GM12864 (cell line): ENCODE results near the gene UXT.
"Not testable (repeated sequence)": the region's sequence is repeated elsewhere in the genome, so short reads cannot be mapped to it uniquely, and the experiment has no call there.

ENCODE experiments used
- DNase-seq: peaks from one replicate; pipeline ENCODE4 v3.0.0-alpha.2; 2011; ENCODE audit warnings: low read depth
- H3K4me3 ChIP-seq: 2 replicates; pipeline ENCODE4 v1.5.1; 2011; ENCODE audit warnings: mild to moderate bottlenecking, low read depth, low read length, control low read depth
- CTCF ChIP-seq: IDR thresholded peaks from 2 replicates; pipeline ENCODE4 v1.5.1; 2011; ENCODE audit warnings: low read depth, mild to moderate bottlenecking, moderate library complexity, low read length, control low read depth, inconsistent platforms; ENCODE audit errors: missing control alignments

UXT gene

GRCh38 chrX:47611489-47611888 is 47.5 kb downstream of the UXT start:
- H3K4me3 ChIP-seq, result no peak overlapping the region
- no peak for TF ChIP-seq CTCF
- DNase-seq, result no peak

GRCh38 chrX:47610511-47610910 is 48.5 kb downstream of the UXT start:
- DNase-seq, result no peak

GRCh38 chrX:47608130-47608810 is 50.7 kb downstream of the UXT start:
- no peak for DNase-seq
- no peak for TF ChIP-seq CTCF
- no peak overlapping the region for H3K4me3 ChIP-seq

More at GRCh38 chrX:47610511-47610910, 48.5 kb downstream of the UXT start:
- TF ChIP-seq CTCF, result no peak
- no peak overlapping the region for H3K4me3 ChIP-seq

GRCh38 chrX:47607091-47607490 is 51.9 kb downstream of the UXT start:
- no peak for TF ChIP-seq CTCF
- DNase-seq, result no peak
- H3K4me3 ChIP-seq, result no peak overlapping the region

GRCh38 chrX:47605024-47605423 is 54.0 kb downstream of the UXT start:
- TF ChIP-seq CTCF, result no peak
- no peak for DNase-seq
- no peak overlapping the region for H3K4me3 ChIP-seq

GRCh38 chrX:47603125-47603524 is 55.9 kb downstream of the UXT start:
- H3K4me3 ChIP-seq, DNase-seq: not testable (repeated sequence)
